GM21515 (cell line): ENCODE results near the gene RAE1.
"Not testable (repeated sequence)": the region's sequence is repeated elsewhere in the genome, so short reads cannot be mapped to it uniquely, and the experiment has no call there.

Experiments
- ATAC-seq: cut with Tn5 transposase; IDR thresholded peaks from one replicate; pipeline ENCODE4 v1.9.1; 2021; ENCODE audit not compliant: unreplicated experiment

The RAE1 gene

DNA sequence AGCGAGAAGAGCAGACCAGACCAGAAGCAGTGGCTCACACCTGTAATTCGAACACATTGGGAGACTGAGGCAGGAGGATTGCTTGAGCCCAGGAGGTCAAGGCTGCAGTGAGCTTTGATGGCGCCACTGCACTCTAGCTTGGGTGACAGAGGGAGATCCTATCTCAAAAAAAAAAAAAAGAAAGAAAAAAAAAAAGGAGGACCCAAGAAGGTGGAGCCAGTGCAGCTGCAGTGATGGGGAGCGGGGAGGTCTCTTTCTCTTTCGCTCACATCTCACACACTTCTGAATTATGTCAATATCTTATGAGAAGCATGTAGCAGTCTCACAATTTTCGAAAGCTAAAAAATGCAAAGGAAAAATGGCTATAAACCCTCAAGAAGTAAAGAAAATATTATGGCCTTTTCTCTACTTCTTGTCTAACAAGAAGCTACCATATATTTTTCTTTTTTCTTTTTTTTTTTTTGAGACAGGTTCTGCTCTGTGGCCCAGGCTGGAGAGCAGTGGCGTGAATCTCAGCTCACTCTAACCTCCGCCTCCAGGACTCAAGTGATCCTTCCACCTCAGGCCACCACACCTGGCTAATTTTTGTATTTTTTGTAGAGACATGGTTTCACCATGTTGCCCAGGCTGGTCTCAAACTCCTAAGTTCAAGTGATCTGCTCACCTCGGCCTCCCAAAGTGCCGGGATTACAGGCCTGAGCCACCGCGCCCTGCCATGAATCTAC, 25.3 kb upstream of the RAE1 start:
- no peak for ATAC-seq

DNA sequence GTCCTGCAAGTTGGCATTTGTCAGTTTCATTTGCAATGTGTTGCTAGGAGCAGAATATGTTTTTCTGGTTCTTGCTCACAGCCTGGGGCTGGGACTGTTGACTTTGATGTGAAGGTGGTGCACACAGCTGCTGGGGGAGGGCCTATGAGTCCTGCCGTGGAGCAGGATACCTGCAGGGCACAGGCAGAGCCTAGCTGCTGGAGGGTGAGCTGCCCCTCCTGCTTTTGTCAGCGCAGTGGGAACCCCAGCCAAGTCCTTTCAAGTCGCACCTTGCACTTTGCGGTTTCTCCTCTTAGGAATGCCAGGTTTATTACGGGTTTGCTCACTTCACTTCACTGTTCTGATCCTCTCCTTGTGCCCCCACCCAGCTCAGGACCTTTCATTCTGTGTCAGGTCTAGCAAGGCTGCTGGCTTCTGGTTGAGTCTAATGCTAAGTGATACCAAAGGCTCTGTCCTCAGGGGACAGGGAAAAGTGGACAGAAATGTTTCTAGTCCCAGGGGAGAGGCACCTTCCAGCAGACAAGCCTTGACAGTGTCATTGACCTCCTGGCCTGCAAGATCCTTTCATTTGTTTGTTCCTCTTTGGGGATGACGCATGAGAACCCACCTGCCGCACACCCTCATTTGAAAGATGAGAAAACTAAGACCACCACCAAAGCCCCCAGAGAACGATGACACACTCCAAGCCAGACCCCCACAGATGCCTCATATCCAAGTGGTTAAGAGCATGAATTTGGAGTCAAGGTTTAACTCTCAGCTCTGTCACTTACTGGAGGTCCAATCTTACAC, 24.2 kb upstream of the RAE1 start:
- no peak for ATAC-seq

DNA sequence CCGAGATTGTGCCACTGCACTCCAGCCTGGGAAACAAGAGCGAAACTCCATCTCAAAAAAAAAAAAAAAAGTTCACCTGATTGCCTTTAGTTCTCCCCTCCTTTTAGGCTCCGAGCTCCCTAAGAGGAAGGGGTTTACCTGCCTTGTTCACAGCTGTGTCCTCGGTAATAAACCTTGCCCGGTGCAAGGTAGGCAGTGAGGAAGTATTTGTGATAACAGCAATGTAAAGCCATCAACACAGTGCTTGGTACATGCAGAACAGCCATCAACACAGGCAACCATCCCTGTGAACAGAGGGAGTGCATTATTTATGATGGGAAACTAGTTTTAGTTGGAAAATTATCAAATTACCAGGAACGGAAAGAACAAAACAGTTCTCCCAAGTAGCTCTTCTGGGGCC, 23.2 kb upstream of the RAE1 start:
- ATAC-seq: no peak

GRCh38 chr20:57329608-57330221, 21.3 kb upstream of the RAE1 start, which contains the start of gene SPO11:
Gene SPO11, plus strand, starts transcription at chr20:57329803. Its CDS starts 65 bp downstream, at chr20:57329868.
- ATAC-seq: no peak

DNA sequence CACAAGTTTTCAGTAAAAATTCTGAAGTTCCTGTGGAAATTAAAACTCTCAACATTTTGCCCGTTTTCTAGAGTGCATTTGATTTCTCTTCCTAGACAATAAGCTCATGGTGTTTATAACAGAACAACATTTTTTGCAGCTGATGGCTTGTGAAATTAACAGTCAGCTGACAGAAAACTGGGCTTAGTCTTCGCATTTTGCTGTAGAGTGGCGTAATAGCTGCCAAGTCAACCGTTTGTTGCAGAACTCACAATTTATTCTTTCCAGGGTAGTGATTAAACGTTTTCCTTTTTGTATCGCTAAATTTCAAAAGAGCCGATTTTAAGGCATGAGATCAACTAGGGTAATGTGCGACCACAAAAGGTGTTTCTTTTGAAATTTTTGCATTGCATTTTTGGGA, 20.1 kb upstream of the RAE1 start:
- ATAC-seq: no peak

DNA sequence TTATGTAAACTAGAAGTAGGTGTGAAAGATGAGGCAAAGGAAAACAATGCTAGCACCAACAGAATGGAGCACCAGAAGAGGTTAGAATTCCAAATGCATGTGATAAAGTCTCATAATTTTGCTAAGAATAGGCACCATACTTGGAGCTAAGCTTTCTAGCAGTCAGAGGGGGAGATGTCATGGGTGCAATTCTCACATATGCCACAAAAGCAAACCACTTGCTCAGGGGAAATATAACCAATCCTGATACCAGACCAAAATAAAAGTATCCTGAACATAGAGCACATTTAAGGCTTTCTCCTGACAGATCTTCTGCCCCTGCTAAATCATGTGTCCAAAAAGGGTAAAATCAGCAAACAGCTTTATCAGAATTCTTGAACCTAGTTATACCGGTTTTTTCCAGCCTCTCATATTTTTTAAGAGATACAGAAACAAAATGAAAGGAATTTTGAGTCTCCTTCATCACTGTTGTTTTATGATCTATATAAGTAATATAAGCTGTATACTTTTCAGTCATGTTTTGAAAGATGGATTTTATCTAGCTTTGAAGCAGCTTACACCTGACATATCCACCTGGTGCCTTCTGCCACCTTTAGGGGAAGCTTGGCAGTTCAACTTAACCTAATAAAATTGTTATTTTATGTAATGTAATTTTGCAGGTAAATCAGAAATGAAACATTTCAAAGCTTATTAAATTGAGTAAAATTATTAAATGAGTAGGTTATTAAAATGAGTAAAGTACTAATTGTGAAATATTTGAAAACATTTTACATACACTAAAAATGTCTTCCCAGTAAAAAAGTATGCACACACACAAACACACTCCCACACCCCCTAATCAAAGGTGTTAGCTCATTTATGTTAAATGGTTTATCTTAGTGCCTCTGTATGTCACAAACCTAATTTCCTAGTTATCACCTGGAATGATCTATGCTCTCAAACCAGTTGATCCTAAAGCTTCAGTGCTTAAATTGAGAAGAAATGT, 18.7 kb upstream of the RAE1 start:
- no peak for ATAC-seq

DNA sequence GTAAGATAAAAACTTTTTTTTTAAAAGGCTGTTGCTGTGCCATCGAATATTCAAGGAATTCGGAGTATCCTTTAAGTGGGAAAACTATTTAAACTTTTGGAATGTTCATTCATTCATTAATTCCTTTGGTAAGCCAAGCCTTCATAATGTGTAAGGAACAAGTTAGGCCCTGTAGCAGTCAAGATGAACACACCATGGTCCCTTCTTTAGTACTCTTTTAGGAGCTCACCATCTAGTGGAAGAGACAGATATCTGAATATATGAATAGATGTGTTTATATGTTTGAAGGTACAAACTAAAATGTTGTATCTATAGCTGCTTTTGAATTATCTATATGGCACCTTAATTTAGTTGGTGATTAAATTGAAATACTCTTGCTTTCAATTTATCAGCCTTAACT, 15.7 kb upstream of the RAE1 start:
- no peak for ATAC-seq

DNA sequence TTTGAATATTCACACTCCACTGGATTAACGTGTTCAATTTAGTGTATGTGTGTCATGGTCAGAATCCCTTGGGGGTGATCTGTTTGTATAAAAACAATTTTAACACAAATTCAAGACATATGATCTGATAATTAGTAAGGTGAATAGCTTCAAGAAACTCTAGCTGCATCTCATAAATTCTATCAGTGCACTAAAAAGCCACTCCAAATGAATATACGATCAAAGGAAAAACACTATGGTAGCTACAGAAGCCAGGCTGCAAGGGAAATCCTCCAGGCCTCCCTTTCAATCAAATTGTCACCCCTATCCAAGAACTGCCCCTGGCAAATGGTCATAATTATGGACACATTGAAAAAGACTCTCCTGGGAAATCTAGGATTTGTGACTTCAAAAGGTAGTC, 9.4 kb upstream of the RAE1 start:
- ATAC-seq: no peak

- no peak for ATAC-seq
These were observed 8.2 kb upstream of the RAE1 start for GRCh38 chr20:57342829-57343228.

DNA sequence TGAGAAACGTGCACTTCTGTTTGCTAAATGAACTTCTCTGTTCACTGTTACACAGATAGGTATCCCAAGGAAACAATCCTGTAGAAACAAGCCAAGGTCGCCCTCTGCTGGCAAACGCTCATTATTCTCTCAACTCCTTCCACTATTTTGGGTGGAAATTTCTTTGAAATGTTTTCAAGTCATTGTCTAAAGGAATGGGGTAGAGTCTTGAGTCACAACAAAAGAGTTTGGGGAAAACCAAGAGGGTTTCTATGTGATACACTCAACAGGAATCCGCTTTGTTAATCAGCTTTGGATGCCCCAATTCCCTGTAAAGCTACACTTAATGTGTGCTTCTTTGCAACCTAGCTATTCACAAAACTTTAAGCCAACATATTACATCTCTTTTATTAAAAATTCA, 4.6 kb upstream of the RAE1 start:
- ATAC-seq: no peak

- ATAC-seq: no peak
These were observed 3.7 kb upstream of the RAE1 start for GRCh38 chr20:57347393-57347792.

GRCh38 chr20:57348200-57348921, 2.7 kb upstream of the RAE1 start:
- ATAC-seq: not testable (repeated sequence)

DNA sequence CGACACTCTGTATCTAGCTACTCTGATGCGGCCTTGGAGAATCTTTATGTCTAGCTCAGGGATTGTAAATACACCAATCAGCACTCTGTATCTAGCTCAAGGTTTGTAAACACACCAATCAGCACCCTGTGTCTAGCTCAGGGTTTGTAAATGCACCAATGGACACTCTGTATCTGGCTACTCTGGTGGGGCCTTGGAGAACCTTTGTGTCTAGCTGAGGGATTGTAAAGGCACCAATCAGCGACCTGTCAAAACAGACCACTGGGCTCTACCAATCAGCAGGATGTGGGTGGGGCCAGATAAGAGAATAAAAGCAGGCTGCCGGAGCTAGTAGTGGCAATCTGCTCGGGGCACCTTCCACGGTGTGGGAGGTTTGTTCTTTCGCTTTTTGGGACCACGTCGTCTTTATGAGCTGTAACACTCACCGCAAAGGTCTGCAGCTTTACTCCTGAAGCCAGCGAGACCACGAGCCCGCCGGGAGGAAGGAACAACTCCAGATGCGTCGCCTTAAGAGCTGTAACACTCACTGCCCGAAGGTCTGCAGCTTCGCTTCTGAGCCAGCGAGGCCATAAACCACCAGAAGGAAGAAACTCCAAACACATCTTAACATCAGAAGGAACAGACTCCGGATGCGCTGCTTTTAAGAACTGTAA, 2.0 kb upstream of the RAE1 start:
- not testable (repeated sequence) for ATAC-seq

GRCh38 chr20:57350081-57350710, 859 bp upstream of the RAE1 start:
- ATAC-seq: no peak

DNA sequence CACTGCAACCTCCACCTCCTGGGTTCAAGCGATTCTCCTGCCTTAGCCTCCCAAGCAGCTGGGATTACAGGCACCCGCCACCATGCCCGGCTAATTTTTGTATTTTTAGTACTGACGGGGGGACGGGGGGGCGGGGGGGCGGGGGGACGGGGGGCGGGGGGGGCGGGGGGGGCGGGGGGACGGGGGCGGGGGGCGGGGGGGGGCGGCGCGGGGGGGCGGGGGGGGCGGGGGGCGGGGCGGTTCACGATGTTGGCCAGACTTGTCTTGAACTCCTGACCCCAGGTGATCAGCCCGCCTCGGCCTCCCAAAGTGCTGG, 371 bp upstream of the RAE1 start:
- ATAC-seq: not testable (repeated sequence)

DNA sequence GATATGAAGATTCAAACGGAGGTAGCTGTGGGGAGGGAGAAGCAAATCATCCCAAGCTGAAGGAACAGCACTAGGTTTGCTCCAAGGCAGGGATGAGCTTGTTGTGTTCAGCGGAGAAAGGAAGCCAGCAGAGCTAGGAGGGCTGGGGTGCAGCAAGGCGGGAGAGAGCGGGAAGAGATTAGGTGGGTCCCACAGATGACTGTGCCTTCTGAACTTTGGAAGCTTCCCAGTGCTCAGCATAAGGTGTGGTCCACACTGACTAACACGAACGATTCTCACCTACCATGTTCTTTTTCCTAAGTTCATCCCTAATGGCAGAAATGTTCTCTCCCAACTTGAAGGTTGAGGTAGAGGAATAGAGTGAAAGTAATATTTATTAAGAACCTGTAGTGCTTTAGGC, 1.2 kb downstream of the RAE1 start:
- ATAC-seq: no peak

DNA sequence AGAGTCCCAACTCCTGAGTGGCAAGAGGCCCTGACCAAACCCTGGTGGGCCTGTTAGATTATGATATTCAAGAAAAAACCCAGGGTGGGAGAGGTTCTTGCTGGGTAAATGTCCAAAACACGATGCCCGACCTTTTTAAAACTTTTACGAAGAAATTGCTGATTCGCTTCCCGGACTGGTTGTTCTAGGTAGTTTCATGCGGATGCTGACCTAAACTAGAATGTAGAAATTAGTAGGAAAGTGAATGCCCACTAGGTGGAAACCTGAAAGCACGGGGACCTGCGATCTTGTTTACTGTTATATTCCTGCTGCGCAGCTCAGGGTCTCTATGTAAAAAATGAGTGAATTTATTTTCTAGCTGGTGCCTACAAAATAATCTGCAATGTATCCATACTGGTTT, 2.3 kb downstream of the RAE1 start:
- no peak for ATAC-seq

- ATAC-seq: no peak
These were observed 10.5 kb downstream of the RAE1 start for GRCh38 chr20:57361517-57361916.

DNA sequence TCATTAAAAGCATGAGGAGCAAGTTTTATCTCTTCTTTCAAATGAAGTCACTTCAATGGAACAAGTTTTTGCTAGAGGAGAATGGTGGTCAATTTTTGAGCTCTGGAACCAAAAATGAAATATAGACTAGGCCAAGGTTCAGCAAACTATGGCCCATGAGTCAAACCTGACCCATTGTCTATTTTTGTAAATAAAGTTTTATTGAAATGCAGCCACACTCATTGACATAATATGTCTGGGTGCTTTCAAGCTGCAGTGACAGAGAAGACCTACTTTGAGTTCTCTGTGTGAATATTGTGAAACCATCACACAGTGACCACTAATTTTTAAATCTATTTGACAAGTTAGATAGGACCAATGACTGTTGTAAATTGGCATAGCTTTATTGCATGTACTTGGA, 13.4 kb downstream of the RAE1 start:
- no peak for ATAC-seq
